Sciatic nerve (tissue), 2 donors: ENCODE measurements around the gene FMN2. TPM values are rescaled to one million over a fixed set of nuclear protein-coding genes. Genes with fewer than 3 reads are reported as not detected.
"Not testable (repeated sequence)": the region's sequence is repeated elsewhere in the genome, so short reads cannot be mapped to it uniquely, and the experiment has no call there.

Source experiments
- ATAC-seq: fragments of 200-7000 bp; cut with Tn5 transposase; one replicate; pipeline ENCODE4 v1.9.1; 2020; ENCODE audit warnings: mild to moderate bottlenecking, moderate library complexity
- DNase-seq: peaks from one replicate; pipeline ENCODE4 v3.0.0-alpha.2; 2020; ENCODE audit warnings: low spot score
- intact Hi-C: fragments of 100-400 bp; cut with DNase I; formaldehyde crosslinking; loops from one replicate; pipeline ENCODE4 v1.14.2; 2022
- total RNA-seq: library from RNA; stranded (reverse); fragmentation: NEBNext Ultra II Directional; extraction: Animal tissue kit (Norgen Biotek cat#: 25700); gene quantifications from one replicate; pipeline ENCODE4 v1.2.1, GENCODE V29; 2021
- donor health status: DM: no; HTN: no; CAD: no.
- donor health status: DM: no; HTN: no; CAD: no.

Gene FMN2
- total RNA-seq, 1 donor from 2014 or later, result 60.1 TPM

GRCh38 chr1:240234485-240235210 is 143.0 kb downstream of the FMN2 start:
- no peak for ATAC-seq
- intact Hi-C loops, result no loop called here
- no peak for DNase-seq

GRCh38 chr1:240235521-240236288 is 144.0 kb downstream of the FMN2 start:
- intact Hi-C loops, result no loop called here
- DNase-seq (no peak), ATAC-seq (no peak)

GRCh38 chr1:240237305-240237721 is 145.6 kb downstream of the FMN2 start:
- intact Hi-C loops, result no loop called here
- DNase-seq, result no peak
- no peak for ATAC-seq

- ATAC-seq, result no peak
- DNase-seq, result no peak
- intact Hi-C loops, result no loop called here
Measured at GRCh38 chr1:240239309-240239708, 147.6 kb downstream of the FMN2 start.

- DNase-seq (no peak), ATAC-seq (no peak)
- intact Hi-C loops, result no loop called here
Measured at GRCh38 chr1:240241278-240241677, 149.6 kb downstream of the FMN2 start.

- ATAC-seq (no peak), DNase-seq (no peak)
- intact Hi-C loops, result no loop called here
Measured at GRCh38 chr1:240242601-240243144, 151.0 kb downstream of the FMN2 start.

GRCh38 chr1:240244968-240245628 is 153.4 kb downstream of the FMN2 start:
- intact Hi-C loops, result no loop called here
- DNase-seq (no peak), ATAC-seq (no peak)

- intact Hi-C loops, result no loop called here
- no peak for ATAC-seq
- DNase-seq, result no peak
Measured at GRCh38 chr1:240245629-240246020, 153.9 kb downstream of the FMN2 start.

- DNase-seq (no peak), ATAC-seq (no peak)
- intact Hi-C loops, result no loop called here
Measured at GRCh38 chr1:240247899-240248298, 156.2 kb downstream of the FMN2 start.

- DNase-seq (no peak), ATAC-seq (no peak)
- intact Hi-C loops, result no loop called here
Measured at GRCh38 chr1:240254006-240254405, 162.3 kb downstream of the FMN2 start.

GRCh38 chr1:240254778-240255291 is 163.2 kb downstream of the FMN2 start:
- ATAC-seq, result no peak
- intact Hi-C loops, result no loop called here
- no peak for DNase-seq

- DNase-seq (no peak), ATAC-seq (no peak)
- intact Hi-C loops, result no loop called here
Measured at GRCh38 chr1:240255922-240256321, 164.2 kb downstream of the FMN2 start.

- ATAC-seq (no peak), DNase-seq (no peak)
- intact Hi-C loops, result no loop called here
Measured at GRCh38 chr1:240256836-240257503, 165.3 kb downstream of the FMN2 start.

GRCh38 chr1:240258910-240259309 is 167.2 kb downstream of the FMN2 start:
- DNase-seq (no peak), ATAC-seq (no peak)
- intact Hi-C loops, result no loop called here

- ATAC-seq, intact Hi-C loops, DNase-seq: not testable (repeated sequence)
Measured at GRCh38 chr1:240264494-240264893, 172.8 kb downstream of the FMN2 start.

- intact Hi-C loops, result no loop called here
- ATAC-seq (no peak), DNase-seq (no peak)
Measured at GRCh38 chr1:240271081-240271480, 179.4 kb downstream of the FMN2 start.

- ATAC-seq (no peak), DNase-seq (no peak)
- intact Hi-C loops, result no loop called here
Measured at GRCh38 chr1:240274569-240274968, 182.9 kb downstream of the FMN2 start.

GRCh38 chr1:240275219-240275618 is 183.5 kb downstream of the FMN2 start:
- intact Hi-C loops, ATAC-seq, DNase-seq: not testable (repeated sequence)

- DNase-seq (no peak), ATAC-seq (no peak)
- intact Hi-C loops, result no loop called here
Measured at GRCh38 chr1:240278082-240278481, 186.4 kb downstream of the FMN2 start.
